T1000 (cell line): ENCODE results near the gene VCAM1.

Experiments
- DNase-seq: peaks from one replicate; lab custom pipeline; 2025; ENCODE audit warnings: mixed read lengths; lab: John Stamatoyannopoulos, UW

Gene VCAM1

GRCh38 chr1:100722221-100722620 lies 2.7 kb downstream of the VCAM1 start:
- no peak for DNase-seq

- no peak for DNase-seq
These were observed 4.7 kb downstream of the VCAM1 start for GRCh38 chr1:100724281-100724680.

GRCh38 chr1:100730130-100730529 lies 10.6 kb downstream of the VCAM1 start:
- no peak for DNase-seq

GRCh38 chr1:100731309-100731708 lies 11.8 kb downstream of the VCAM1 start:
- DNase-seq: no peak

GRCh38 chr1:100731758-100732157 lies 12.2 kb downstream of the VCAM1 start:
- no peak for DNase-seq

GRCh38 chr1:100734676-100735075 lies 15.1 kb downstream of the VCAM1 start:
- DNase-seq: no peak

- DNase-seq: no peak
These were observed 15.7 kb downstream of the VCAM1 start for GRCh38 chr1:100735244-100735643.

GRCh38 chr1:100736324-100736723 lies 16.8 kb downstream of the VCAM1 start:
- DNase-seq: no peak

- DNase-seq: no peak
These were observed 17.2 kb downstream of the VCAM1 start for GRCh38 chr1:100736746-100737145.

- DNase-seq: no peak
These were observed 27.0 kb downstream of the VCAM1 start for GRCh38 chr1:100746542-100746932.

GRCh38 chr1:100747771-100748170 lies 28.2 kb downstream of the VCAM1 start:
- DNase-seq: no peak

- no peak for DNase-seq
These were observed 30.7 kb downstream of the VCAM1 start for GRCh38 chr1:100750005-100750885.

- no peak for DNase-seq
These were observed 33.2 kb downstream of the VCAM1 start for GRCh38 chr1:100752791-100753190.

GRCh38 chr1:100757946-100758345 lies 38.4 kb downstream of the VCAM1 start:
- no peak for DNase-seq

- DNase-seq: no peak
These were observed 39.6 kb downstream of the VCAM1 start for GRCh38 chr1:100759188-100759587.

- DNase-seq: no peak
These were observed 41.0 kb downstream of the VCAM1 start for GRCh38 chr1:100760511-100760910.

GRCh38 chr1:100762461-100762860 lies 42.9 kb downstream of the VCAM1 start:
- no peak for DNase-seq

- DNase-seq: no peak
These were observed 47.8 kb downstream of the VCAM1 start for GRCh38 chr1:100767176-100767890.

GRCh38 chr1:100769323-100769722 lies 49.8 kb downstream of the VCAM1 start:
- no peak for DNase-seq

- DNase-seq: no peak
These were observed 50.5 kb downstream of the VCAM1 start for GRCh38 chr1:100769906-100770646.

- no peak for DNase-seq
These were observed 53.9 kb downstream of the VCAM1 start for GRCh38 chr1:100773444-100773843.

GRCh38 chr1:100774370-100774769 lies 54.8 kb downstream of the VCAM1 start:
- DNase-seq: no peak

- no peak for DNase-seq
These were observed 55.9 kb downstream of the VCAM1 start for GRCh38 chr1:100775483-100775882.
